ENCODE results near the gene SLF2. TPM values are rescaled to one million over a fixed set of nuclear protein-coding genes. Genes with fewer than 3 reads are reported as not detected.

SLF2 gene
- total RNA-seq, 4 donors from 2014 or later: 22.1 to 32.4 (median 25.6) TPM

DNA sequence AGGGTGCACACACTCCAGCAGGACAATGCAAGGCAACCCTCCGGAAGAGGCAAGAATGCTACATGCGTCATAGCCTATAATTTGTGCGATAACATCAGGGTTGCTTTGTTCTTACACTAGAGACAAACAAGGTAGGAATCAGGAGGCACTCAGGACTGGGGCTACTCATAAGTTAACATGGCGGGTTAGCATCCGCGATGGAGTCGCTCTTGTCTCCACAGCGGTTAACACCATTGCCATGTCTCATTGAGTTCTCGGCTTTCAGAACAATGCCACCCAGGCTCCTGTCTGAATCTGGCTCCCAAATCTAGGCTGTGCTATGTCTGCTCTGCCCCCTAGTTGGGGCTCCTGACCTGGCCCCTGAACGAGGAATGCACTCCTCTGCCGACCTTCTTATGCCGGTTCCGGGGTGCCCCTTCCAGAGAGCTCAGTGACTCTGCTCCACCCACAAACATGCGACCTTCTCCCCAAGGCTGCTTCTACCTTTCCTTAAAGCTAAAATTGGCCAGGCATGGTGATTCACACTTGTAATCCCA lies 24.9 kb upstream of the SLF2 start:
- Histone ChIP-seq H3K4me1 (peaks cover 0 to 10% (median 0%) of the 10 kb centered on the region in 3 donors), H3K9me3 (no peaks in the 10 kb centered on the region), H3K27ac (no peak overlapping the region), H3K27me3 (peaks cover 55% of the 10 kb centered on the region), H3K36me3 (no peaks in the 10 kb centered on the region), H3K4me3 (no peak overlapping the region)
- TF ChIP-seq, protein P1, sequence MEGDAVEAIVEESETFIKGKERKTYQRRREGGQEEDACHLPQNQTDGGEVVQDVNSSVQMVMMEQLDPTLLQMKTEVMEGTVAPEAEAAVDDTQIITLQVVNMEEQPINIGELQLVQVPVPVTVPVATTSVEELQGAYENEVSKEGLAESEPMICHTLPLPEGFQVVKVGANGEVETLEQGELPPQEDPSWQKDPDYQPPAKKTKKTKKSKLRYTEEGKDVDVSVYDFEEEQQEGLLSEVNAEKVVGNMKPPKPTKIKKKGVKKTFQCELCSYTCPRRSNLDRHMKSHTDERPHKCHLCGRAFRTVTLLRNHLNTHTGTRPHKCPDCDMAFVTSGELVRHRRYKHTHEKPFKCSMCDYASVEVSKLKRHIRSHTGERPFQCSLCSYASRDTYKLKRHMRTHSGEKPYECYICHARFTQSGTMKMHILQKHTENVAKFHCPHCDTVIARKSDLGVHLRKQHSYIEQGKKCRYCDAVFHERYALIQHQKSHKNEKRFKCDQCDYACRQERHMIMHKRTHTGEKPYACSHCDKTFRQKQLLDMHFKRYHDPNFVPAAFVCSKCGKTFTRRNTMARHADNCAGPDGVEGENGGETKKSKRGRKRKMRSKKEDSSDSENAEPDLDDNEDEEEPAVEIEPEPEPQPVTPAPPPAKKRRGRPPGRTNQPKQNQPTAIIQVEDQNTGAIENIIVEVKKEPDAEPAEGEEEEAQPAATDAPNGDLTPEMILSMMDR (IDR thresholded peaks at IDR 0.05): no peak
- no peak for TF ChIP-seq EP300 (IDR thresholded peaks at IDR 0.05)
- TF ChIP-seq POLR2AphosphoS5 (IDR thresholded peaks at IDR 0.05): no peak
- no peak for TF ChIP-seq POLR2A (IDR thresholded peaks at IDR 0.05)
- WGBS, 2 donors (ENCODE audit: low coverage in 1 of 2): 89 to 94% methylated on average over 5 to 12 of the region's 14 CpGs
- no peak for ATAC-seq

DNA sequence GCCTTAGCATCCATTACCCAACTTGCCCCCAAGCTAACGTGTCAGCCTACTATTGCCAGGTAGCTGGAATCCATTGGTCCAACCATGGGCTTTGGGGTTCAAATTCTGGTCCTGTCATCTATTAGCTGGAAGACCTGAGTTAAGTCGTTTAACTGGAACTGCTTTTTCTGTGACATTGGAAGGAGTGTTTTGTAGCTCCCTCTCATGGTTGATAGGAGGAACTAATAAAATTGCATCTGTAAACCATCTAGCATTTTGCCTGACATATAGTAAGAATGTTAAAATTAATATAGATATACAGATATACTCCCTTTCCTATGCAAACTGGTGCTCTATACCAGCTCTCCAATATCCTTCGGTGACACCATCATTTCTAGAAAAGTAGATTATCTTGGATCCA lies 23.8 kb upstream of the SLF2 start:
- WGBS, 2 donors (ENCODE audit: low coverage in 1 of 2): 65% methylated on average over 3 of the region's 3 CpGs; no CpG with 5 or more reads in 1 of the 2 donors
- H3K9me3 ChIP-seq: no peaks in the 10 kb centered on the region
- peaks cover 51% of the 10 kb centered on the region for H3K27me3 ChIP-seq
- no peaks in the 10 kb centered on the region for H3K36me3 ChIP-seq
- H3K27ac ChIP-seq: no peak overlapping the region
- no peak for TF ChIP-seq EP300 (IDR thresholded peaks at IDR 0.05)
- no peak for TF ChIP-seq POLR2AphosphoS5 (IDR thresholded peaks at IDR 0.05)
- no peak for TF ChIP-seq POLR2A (IDR thresholded peaks at IDR 0.05)
- TF ChIP-seq, protein P1 (IDR thresholded peaks at IDR 0.05): no peak
- peaks cover 0 to 10% (median 0%) of the 10 kb centered on the region in 3 donors for H3K4me1 ChIP-seq
- no peak overlapping the region for H3K4me3 ChIP-seq
- no peak for ATAC-seq

DNA sequence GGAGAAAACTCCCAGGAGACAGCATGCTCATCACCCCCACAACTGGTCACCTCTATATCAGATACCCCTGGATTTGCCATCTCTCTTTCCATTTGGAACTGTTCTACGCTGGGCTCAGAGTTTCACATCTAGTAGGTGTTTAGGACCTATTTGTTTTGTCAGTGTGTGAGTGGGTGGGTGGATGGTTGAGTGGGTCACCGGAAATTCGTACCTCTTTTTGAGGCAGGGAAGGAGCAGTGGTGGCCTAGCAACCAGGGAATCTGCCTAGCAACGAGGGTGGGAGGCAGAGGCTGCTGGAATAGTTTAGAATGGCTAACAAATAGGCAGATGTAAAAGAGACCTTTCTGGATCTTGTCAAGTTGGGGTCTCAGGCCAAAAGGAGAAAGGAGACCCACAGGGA lies 23.2 kb upstream of the SLF2 start:
- H3K27ac ChIP-seq: no peak overlapping the region
- 48 to 57% methylated on average over 2 to 4 of the region's 4 CpGs for WGBS, 2 donors (ENCODE audit: low coverage in 1 of 2)

DNA sequence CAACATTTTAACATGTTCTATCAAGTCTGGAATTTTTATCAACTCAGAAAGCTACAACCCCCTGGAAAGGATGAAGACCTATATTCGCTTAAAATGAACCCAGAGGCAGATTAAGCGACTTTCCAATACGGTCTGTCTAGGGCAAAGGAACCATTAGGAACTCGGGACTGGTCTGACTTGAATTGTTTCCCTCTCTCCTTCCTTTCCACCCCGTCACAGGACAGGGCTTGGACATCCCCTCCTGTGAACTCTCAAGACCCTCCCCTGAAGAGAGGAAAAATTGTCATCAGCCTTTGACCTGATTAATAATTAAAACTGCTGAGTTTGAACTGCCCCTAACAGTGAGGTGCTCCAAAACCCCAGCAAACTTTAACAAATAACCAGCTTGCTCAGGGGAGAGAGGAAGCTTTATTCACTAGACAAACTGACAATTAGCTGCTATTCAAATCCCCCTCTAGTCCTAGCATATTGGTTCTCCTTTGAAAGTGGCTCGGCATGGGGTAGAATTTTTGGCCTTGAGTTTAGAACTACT lies 22.6 kb upstream of the SLF2 start:
- no peak for ATAC-seq
- Histone ChIP-seq H3K36me3 (no peaks in the 10 kb centered on the region), H3K4me1 (peaks cover 0 to 10% (median 0%) of the 10 kb centered on the region in 3 donors), H3K27me3 (peaks cover 64% of the 10 kb centered on the region), H3K4me3 (no peak overlapping the region), H3K9me3 (no peaks in the 10 kb centered on the region), H3K27ac (no peak overlapping the region)
- TF ChIP-seq POLR2A (IDR thresholded peaks at IDR 0.05) (no peak), EP300 (IDR thresholded peaks at IDR 0.05) (no peak), POLR2AphosphoS5 (IDR thresholded peaks at IDR 0.05) (no peak)
- TF ChIP-seq, protein P1 (IDR thresholded peaks at IDR 0.05): no peak
- 59 to 80% methylated on average over 6 of the region's 6 CpGs for WGBS, 2 donors (ENCODE audit: low coverage in 1 of 2)

More for the DNA sequence above, 23.2 kb upstream of the SLF2 start:
- Histone ChIP-seq H3K4me3 (no peak overlapping the region), H3K27me3 (peaks cover 57% of the 10 kb centered on the region), H3K4me1 (peaks cover 0 to 10% (median 0%) of the 10 kb centered on the region in 3 donors), H3K36me3 (no peaks in the 10 kb centered on the region), H3K9me3 (no peaks in the 10 kb centered on the region)
- no peak for TF ChIP-seq POLR2AphosphoS5 (IDR thresholded peaks at IDR 0.05)
- no peak for TF ChIP-seq POLR2A (IDR thresholded peaks at IDR 0.05)
- no peak for TF ChIP-seq EP300 (IDR thresholded peaks at IDR 0.05)
- TF ChIP-seq, protein P1 (IDR thresholded peaks at IDR 0.05): no peak
- no peak for ATAC-seq
